Testis (tissue), 3 donors: ENCODE data around the gene AIG1. TPM values are rescaled to one million over a fixed set of nuclear protein-coding genes. Genes with fewer than 3 reads are reported as not detected.

Experiments
- DNase-seq: peaks from one replicate; pipeline ENCODE4 v3.0.0-alpha.2; 2019
- H3K27ac ChIP-seq, 2 donors: fragments of 200-600 bp; sonication (generic); one replicate each; pipeline ENCODE4 v1.5.1; 2019
- H3K27me3 ChIP-seq: fragments of 200-600 bp; sonication (generic); one replicate; pipeline ENCODE4 v1.5.1; 2019
- H3K36me3 ChIP-seq: fragments of 200-600 bp; sonication (generic); one replicate; pipeline ENCODE4 v1.5.1; 2017; ENCODE audit warnings: low read depth; ENCODE audit errors: missing control alignments
- H3K4me1 ChIP-seq: fragments of 200-600 bp; sonication (generic); one replicate; pipeline ENCODE4 v1.5.1; 2019
- H3K4me3 ChIP-seq, 2 donors: fragments of 200-600 bp; sonication (generic); one replicate each; pipeline ENCODE4 v1.5.1; 2017 to 2019
- H3K9me3 ChIP-seq: fragments of 200-600 bp; sonication (generic); one replicate; pipeline ENCODE4 v1.5.1; 2017
- POLR2A ChIP-seq: fragments of 450-650 bp; IDR thresholded peaks from one replicate; pipeline ENCODE4 v1.6.1; 2017; ENCODE audit warnings: antibody characterized with exemption, mild to moderate bottlenecking, moderate library complexity
- WGBS, 2 donors: methylation state at CpG; one replicate each; pipeline ENCODE4 v1.1.5; 2018; 5-methylcytosine and 5-hydroxymethylcytosine counted together
- intact Hi-C: fragments of 100-400 bp; cut with DNase I; formaldehyde crosslinking; loops from one replicate; pipeline ENCODE4 v1.15.1; 2023; ENCODE audit warnings: low total_unique reads
- polyA plus RNA-seq: library from polyadenylated mRNA; stranded (reverse); fragments of 350-450 nt; fragmentation: Illumina TruSeq; extraction: RNeasy Lipid Tissue Mini Kit (QIAGEN cat#74804); gene quantifications from one replicate; pipeline ENCODE4 v1.2.3, GENCODE V29; 2014; ENCODE audit warnings: low read depth, low replicate concordance; ENCODE audit not compliant: insufficient read depth
- total RNA-seq, 2 donors: library from RNA; depleted of rRNA; stranded (reverse); fragments of >200 nt; gene quantifications; one replicate each; pipeline ENCODE4 v1.2.3, GENCODE V29; 2016
- TF ChIP-seq, protein P1 (sequence below), 3 experiments: fragments of 450-650 bp in 2 of 3; fragments of 200-600 bp in 1 of 3; sonication (generic) in 1 of 3; IDR thresholded peaks; one replicate each; pipeline ENCODE4 v1.5.1; 2016 to 2019; ENCODE audit warnings: antibody characterized with exemption in 3 of 3, mild to moderate bottlenecking in 2 of 3, moderate library complexity in 1 of 3

Gene AIG1
- total and polyA plus RNA-seq, 3 donors from 2014 or later = 39.6 to 57.9 (median 50.7) TPM

DNA sequence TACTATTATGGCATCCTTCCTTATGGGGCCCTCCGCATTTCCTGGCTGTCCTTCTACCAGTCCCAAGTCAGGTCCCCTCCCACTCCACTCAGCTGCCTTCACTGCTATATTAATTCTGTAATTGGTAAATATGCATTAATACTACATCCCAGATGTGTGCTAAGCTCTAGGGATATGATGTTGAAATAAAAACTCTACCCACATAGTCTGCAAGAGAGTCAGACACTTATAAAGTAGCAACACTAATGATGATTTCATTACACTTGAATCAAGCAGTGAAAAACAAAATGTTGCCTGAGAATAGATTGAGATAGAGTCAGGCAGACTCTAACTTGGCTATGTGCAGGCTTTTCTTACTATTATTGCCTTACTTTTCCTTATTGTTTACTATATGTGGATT lies 62.4 kb downstream of the AIG1 start:
- no peak for DNase-seq
- no peaks in the 10 kb centered on the region for H3K36me3 ChIP-seq
- no peak overlapping the region for H3K27ac ChIP-seq
- no peaks in the 10 kb centered on the region for H3K4me1 ChIP-seq
- no peaks in the 10 kb centered on the region for H3K27me3 ChIP-seq
- H3K4me3 ChIP-seq = no peak overlapping the region
- WGBS, 2 donors = 96 to 100% methylated on average over 1 of the region's 1 CpG
- H3K9me3 ChIP-seq = no peaks in the 10 kb centered on the region
- TF ChIP-seq, protein P1, sequence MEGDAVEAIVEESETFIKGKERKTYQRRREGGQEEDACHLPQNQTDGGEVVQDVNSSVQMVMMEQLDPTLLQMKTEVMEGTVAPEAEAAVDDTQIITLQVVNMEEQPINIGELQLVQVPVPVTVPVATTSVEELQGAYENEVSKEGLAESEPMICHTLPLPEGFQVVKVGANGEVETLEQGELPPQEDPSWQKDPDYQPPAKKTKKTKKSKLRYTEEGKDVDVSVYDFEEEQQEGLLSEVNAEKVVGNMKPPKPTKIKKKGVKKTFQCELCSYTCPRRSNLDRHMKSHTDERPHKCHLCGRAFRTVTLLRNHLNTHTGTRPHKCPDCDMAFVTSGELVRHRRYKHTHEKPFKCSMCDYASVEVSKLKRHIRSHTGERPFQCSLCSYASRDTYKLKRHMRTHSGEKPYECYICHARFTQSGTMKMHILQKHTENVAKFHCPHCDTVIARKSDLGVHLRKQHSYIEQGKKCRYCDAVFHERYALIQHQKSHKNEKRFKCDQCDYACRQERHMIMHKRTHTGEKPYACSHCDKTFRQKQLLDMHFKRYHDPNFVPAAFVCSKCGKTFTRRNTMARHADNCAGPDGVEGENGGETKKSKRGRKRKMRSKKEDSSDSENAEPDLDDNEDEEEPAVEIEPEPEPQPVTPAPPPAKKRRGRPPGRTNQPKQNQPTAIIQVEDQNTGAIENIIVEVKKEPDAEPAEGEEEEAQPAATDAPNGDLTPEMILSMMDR (IDR thresholded peaks at IDR 0.05) = no peak
- no peak for TF ChIP-seq POLR2A
- intact Hi-C loops = no loop called here

GRCh38 chr6:143123941-143124340 lies 63.3 kb downstream of the AIG1 start:
- TF ChIP-seq POLR2A = no peak
- TF ChIP-seq, protein P1 (IDR thresholded peaks at IDR 0.05) = no peak
- WGBS, 2 donors = 94 to 100% methylated on average over 2 of the region's 2 CpGs
- no peak for DNase-seq
- intact Hi-C loops = no loop called here
- no peaks in the 10 kb centered on the region for H3K27me3 ChIP-seq
- H3K9me3 ChIP-seq = no peaks in the 10 kb centered on the region
- H3K4me1 ChIP-seq = no peaks in the 10 kb centered on the region
- H3K4me3 ChIP-seq = no peak overlapping the region
- no peaks in the 10 kb centered on the region for H3K36me3 ChIP-seq
- no peak overlapping the region for H3K27ac ChIP-seq

DNA sequence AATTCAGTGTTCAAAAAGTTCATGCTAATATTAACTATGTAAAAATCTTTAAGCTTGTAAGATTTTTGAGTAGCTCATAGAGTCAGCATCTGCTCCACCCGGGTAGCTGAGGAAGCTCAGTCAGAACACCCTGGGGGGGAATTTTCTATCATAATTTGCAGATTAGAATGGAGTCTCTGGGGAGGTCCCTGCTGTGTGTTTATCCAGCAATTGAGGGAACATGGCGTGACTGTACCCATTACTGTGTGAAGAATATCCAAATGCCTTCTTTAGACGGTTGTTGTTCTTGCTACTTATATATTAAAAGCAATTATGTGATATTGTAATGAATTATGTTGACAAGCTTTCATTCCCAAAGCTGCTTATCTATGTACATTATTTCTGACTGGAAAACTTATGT lies 64.8 kb downstream of the AIG1 start:
- no peak for DNase-seq
- no peak overlapping the region for H3K4me3 ChIP-seq
- H3K27me3 ChIP-seq = no peaks in the 10 kb centered on the region
- H3K4me1 ChIP-seq = no peaks in the 10 kb centered on the region
- 59 to 70% methylated on average over 3 of the region's 3 CpGs for WGBS, 2 donors
- no peaks in the 10 kb centered on the region for H3K9me3 ChIP-seq
- no peaks in the 10 kb centered on the region for H3K36me3 ChIP-seq
- TF ChIP-seq, protein P1 (IDR thresholded peaks at IDR 0.05) = no peak
- TF ChIP-seq POLR2A = no peak
- intact Hi-C loops = no loop called here
- H3K27ac ChIP-seq = no peak overlapping the region

DNA sequence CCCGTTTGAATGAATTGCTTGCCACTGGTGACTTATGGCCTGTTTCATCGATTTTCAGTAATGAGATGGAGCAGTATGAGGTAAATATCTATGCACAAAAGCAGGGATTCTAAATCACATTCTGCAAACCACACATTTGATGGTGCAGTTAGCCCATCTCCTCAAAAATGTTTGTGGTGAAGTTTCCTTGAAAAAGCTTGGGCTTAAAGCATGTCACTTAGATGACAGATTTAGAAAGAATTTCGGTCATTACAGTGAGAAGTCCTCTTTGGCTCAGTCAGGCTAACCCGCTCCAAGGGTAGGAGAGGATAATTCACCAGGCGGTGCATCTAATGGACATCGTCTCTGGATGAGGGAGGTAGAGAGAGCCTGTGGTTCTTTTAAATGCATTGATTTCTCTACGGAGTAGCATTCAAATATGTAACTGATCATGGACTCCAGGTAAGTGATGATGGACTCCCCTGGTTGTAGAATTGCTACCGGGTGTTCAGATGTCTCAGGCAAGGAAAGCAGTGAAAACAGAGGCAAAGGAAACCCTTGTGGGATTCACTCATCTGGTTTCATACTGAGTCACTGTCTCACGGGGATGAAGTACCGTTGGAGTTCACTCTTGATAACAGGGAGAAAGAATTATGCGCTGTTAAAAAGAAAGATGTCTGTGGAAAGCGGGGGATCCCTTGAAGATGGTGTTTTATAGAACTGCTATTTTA lies 65.3 kb downstream of the AIG1 start:
- TF ChIP-seq, protein P1 (IDR thresholded peaks at IDR 0.05) = no peak
- no peak for TF ChIP-seq POLR2A
- Histone ChIP-seq H3K4me1 (no peaks in the 10 kb centered on the region), H3K27me3 (no peaks in the 10 kb centered on the region), H3K36me3 (no peaks in the 10 kb centered on the region), H3K4me3 (no peak overlapping the region), H3K27ac (no peak overlapping the region), H3K9me3 (no peaks in the 10 kb centered on the region)
- intact Hi-C loops = no loop called here
- no peak for DNase-seq
- WGBS, 2 donors = 83 to 87% methylated on average over 12 of the region's 12 CpGs

DNA sequence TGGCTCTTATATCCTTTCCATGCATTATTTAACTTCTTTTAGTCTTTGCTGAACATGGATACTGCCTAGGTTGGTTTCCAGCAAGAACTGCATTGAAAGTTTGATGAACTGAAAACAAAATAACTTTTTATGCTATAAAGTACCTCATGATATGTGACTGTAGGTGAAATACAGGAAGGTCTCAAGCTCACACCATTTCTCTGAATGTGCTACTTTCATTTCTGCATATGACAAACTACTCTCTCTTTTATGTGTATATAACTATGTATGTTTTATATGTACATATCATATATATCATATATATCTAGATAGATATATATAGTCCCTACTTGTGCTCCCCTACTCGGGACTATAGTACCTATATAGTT lies 65.9 kb downstream of the AIG1 start:
- TF ChIP-seq, protein P1 (IDR thresholded peaks at IDR 0.05) = no peak
- TF ChIP-seq POLR2A = no peak
- Histone ChIP-seq H3K4me3 (no peak overlapping the region), H3K9me3 (no peaks in the 10 kb centered on the region), H3K27me3 (no peaks in the 10 kb centered on the region), H3K4me1 (no peaks in the 10 kb centered on the region), H3K36me3 (no peaks in the 10 kb centered on the region), H3K27ac (no peak overlapping the region)
- intact Hi-C loops = no loop called here
- DNase-seq = no peak
- 82 to 93% methylated on average over 1 of the region's 1 CpG for WGBS, 2 donors
